GM19239 (cell line): ENCODE measurements around the gene DYNC1LI1.

Experiments used
- DNase-seq: peaks from one replicate; pipeline ENCODE4 v3.0.0; 2011; ENCODE audit warnings: low spot score; ENCODE audit not compliant: insufficient read length
- FAIRE-seq: peaks from 2 replicates; lab custom pipeline; 2011; peaks lifted over from hg19 to GRCh38; lab: Jason Lieb, UNC

Gene DYNC1LI1

DNA sequence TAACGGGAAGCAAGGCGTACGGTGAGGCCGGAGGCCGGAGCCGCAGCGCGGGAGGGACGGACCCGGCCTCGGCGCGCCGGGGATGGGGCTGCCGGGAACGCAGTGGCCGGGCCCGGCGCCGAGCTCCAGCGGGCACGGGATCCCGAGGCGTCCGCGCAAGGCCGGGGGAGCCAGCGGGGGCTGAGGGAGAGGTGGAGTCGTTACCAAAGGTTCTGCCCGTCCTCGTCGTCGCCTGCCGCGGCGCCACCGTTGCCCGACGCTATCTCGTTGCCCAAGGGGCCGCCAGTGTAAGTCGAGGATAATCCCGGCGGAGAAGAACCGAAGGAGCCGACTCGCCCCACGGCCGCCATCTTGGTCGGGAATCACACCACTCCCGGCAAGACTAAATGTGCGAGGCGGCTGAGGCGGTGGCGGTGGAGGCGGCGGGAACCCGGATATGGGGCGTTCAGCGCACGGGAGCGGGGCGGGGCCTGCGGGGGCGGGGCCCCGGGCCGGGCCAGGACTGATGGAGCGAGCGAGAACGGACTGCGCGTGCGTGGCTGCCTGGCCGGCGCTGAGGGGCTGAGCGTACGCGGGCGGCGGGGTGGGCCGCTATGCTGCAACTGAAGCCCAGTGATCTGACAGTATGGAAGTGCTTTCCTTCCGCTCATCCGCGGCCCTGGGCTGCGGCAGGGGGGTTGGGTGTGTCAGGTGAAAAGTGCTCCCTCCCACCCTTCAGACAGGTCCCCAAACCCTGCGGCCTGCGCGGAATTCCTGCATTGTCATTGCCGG, at the start of gene DYNC1LI1:
DYNC1LI1 (minus strand) TSS at position 438 of the 771 bp plus-strand sequence; CDS start at position 350, 88 bp downstream.
- FAIRE-seq (peak; percentile 97), DNase-seq (peak; percentile 83)

DNA sequence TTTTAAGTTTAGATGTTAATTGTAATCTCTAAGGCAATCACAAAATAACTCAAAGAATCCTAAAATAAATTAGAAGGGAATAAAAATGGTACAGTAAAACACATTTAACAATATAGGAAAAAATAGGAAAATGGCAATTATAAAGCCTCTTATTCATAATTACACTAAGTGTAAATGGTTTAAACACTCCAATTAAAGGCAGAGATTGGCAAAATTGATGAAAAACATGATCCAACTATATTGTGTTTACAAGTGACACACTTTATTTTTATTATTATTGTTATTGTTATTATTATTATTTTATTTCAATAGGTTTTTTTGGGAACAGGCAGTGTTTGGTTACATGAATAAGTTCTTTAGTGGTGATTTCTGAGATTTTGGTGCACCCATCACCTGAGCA, 48.7 kb upstream of the DYNC1LI1 start:
- DNase-seq (no peak), FAIRE-seq (no peak)

GRCh38 chr3:32616267-32616962, 45.8 kb upstream of the DYNC1LI1 start:
- no peak for FAIRE-seq

GRCh38 chr3:32614956-32615355, 44.3 kb upstream of the DYNC1LI1 start:
- DNase-seq (no peak), FAIRE-seq (no peak)

More at GRCh38 chr3:32616267-32616962, 45.8 kb upstream of the DYNC1LI1 start:
- no peak for DNase-seq

DNA sequence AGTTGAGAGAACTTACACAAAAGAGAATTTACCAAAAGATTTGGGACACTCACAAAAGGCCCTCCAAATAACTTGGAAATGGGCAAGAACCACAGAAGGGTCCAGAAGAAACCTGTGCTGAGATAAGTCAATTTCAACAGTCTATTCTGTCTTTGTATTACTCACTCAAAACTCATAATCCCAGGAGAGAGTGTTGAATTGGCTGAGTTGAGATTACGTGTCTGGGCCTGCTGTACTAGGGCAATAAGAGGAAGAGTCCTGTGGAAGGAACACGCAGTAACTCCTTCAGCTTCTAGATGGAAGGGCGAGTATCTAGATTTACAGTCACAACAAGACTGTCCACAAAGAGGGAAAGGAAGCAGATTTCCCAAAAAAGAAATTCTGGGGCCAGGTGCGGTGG, 42.5 kb upstream of the DYNC1LI1 start:
- no peak for FAIRE-seq
- DNase-seq: no peak

DNA sequence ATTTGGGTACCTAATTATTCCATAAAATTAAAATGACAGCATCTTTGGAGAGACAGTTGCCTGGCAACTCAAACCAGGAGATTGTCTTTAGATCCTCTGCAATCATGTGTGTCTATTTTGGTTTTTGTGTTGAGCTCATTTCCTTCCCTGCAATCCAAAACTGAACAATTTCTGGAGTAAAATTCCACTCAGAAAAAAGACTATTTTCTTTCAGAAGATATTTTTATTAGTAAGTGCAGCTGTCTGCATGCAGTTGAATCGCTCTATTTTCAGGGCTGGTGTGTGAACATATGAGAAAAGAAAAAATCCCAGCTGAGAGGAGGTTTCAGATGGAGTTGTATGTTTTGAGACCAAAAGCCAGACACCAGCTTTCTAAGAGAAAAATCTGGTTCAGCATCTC, 41.9 kb upstream of the DYNC1LI1 start:
- DNase-seq (no peak), FAIRE-seq (no peak)

DNA sequence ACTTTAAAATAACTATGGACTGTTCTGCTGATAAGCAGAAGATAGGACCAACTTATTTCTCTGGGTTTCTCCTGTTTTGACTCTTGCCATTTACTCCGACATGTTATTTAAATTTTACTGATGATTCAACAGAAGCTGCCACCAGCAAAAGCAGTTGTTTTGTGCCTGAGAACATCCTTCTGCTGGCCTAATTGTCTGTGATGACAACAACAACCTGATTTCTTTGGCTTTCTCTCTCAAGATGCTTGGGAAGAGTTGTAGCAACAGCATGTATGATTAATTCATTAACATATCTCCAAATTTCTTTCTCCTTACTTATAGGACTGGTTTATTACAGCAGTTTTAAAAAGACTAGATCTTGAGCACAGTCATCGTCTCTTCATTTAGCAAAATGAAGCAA, 36.9 kb upstream of the DYNC1LI1 start:
- FAIRE-seq (no peak), DNase-seq (no peak)

GRCh38 chr3:32606960-32607359, 36.3 kb upstream of the DYNC1LI1 start:
- DNase-seq (no peak), FAIRE-seq (no peak)

DNA sequence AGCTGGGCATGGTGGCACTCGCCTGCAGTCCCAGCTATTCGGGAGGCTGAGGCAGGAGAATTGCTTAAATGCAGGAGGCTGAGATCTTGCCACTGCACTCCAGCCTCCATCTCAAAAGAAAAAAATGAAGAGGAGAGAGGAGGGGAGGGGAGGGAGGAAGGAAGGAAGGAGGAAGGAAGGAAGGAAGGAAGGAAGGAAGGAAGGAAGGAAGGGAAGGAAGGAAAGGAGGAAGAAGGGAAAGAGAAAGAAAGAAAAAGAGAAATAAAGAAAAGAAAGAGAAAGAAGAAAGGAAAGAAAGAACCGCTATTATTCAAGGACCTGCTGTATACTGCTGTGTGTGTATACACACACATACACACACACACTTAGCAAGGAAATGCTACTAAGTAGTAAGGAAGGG, 35.6 kb upstream of the DYNC1LI1 start:
- DNase-seq: no peak
- no peak for FAIRE-seq

DNA sequence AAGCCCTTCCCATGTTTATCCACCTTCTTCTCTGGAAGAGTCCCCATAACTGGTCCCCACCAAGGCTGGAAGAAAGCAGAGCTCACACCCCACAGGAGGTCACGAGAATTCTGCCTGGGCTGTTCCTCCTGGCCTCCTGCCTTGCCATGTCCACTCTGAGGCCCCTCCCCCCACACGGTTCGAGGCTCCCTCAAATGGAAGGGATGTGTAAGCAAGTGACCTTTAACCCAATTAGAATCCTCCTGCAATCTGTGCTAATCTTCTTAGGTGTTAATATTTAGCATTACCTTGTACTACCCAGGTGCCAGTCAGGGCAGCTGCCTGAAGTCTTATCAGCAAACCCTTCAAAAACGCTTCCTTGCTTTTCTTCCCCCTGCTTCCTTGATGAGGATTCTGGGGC, 32.4 kb upstream of the DYNC1LI1 start:
- no peak for DNase-seq
- FAIRE-seq: no peak

DNA sequence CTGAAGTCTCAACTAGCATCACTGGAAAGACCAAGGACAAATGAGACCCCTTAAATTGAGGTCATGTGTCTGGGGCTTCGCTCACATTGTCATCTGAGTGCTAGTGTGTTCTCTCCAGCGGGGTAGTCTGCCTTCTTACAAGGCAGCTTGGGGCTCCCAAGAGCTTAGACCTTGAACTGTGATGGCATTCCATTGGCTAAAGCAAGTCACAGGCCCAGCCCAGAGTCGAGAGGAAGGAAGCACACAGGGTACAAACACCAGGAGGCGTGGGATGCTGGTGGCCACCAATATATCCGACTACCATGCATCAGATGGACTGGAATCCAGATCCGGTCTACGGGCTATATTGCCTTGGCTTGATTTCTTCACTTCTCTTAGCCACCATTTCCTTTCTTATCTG, 31.5 kb upstream of the DYNC1LI1 start:
- FAIRE-seq (no peak), DNase-seq (no peak)

GRCh38 chr3:32601722-32602121, 31.1 kb upstream of the DYNC1LI1 start:
- DNase-seq (no peak), FAIRE-seq (no peak)

DNA sequence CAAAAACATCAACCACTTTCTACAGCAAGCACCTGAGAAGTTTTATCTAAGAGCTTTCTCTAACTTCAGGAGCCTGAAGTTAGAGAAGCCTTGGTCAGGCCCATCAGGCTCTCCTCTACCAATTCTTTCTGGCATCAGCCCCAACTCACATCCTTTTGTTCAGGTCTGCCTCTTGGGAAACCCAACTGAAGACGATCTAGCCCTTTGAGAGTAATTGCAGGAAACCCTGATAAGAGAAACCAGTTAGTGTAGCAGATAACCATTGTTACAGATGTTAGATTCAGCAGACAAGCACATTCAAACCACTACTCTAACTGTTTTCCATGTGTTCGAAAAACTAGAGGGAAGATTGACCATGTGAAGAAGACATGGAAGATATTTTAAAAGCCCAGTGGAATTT, 27.0 kb upstream of the DYNC1LI1 start:
- DNase-seq (no peak), FAIRE-seq (no peak)

DNA sequence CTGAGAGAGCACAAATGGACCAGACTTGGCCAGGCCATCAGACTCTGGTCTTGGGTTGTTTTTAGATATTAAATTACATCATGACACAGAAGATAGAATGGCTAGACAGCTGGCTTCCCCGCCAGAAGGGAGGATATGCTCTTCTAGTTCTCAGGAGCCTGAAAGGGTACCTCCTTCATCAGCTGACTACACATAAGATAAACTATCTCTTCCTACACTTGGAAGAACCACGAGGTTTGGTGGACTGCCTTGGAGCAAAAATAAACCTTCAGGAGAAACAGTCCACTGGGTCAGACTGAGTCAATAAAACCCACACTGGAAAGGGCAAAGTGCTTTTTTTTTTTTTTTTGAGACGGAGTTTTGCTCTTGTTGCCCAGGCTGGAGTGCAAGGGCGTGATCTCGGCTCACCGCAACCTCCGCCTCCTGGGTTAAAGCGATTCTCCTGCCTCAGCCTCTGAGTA, 26.3 kb upstream of the DYNC1LI1 start:
- FAIRE-seq (no peak), DNase-seq (no peak)

GRCh38 chr3:32596282-32596908, 25.7 kb upstream of the DYNC1LI1 start:
- DNase-seq: no peak
- no peak for FAIRE-seq

GRCh38 chr3:32595323-32595722, 24.7 kb upstream of the DYNC1LI1 start:
- FAIRE-seq: no peak
- no peak for DNase-seq

DNA sequence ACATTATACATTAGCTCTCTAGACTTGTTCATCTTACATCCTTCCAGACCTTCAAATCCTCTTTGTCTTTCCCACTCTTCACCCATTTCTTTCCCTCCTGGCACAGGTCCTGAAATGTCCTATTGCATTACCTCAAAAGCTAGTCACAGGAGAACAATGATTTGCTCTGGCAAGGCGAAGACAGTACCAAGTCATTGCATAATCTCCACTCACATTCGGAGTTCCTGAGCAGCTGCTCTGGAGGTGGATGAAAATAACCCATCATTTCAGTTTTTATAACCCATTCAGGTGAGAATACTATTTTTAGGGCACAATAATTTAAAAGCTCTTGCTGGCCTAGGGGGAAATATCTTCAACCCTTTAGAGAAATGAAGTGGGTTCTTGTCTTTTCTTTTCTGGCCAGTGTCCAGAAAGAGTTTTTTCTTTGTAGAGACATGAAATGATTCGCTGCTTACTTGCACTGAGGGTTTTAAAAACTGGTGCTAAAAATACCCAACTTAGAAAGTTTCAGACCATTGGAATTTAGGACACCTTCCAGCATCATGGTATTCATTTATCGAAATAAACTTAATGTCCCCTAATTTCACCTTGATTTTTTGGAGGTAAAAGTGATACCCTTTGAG, 23.4 kb upstream of the DYNC1LI1 start:
- FAIRE-seq (no peak), DNase-seq (no peak)

- FAIRE-seq (no peak), DNase-seq (no peak)
Observed at GRCh38 chr3:32592696-32593353, 22.2 kb upstream of the DYNC1LI1 start.

DNA sequence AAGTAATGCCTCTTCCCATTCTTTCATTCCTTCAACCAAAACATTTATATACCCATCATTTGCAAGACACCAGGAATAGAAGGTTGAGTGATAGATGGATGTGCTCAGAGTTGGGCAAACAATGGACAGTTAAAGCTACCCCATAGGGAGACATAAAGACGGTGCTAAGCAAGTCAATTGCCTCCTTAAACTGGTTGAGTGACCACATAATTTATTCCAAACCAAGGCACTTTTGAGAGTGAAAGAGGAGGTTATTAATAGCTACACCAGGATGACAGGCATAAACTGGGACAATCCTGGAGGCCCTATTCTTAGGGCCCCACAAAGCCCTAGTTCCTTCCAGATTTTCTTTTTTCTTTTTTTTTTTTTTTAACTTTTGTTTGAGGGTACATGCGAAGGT, 21.4 kb upstream of the DYNC1LI1 start:
- FAIRE-seq: no peak
- DNase-seq: no peak

DNA sequence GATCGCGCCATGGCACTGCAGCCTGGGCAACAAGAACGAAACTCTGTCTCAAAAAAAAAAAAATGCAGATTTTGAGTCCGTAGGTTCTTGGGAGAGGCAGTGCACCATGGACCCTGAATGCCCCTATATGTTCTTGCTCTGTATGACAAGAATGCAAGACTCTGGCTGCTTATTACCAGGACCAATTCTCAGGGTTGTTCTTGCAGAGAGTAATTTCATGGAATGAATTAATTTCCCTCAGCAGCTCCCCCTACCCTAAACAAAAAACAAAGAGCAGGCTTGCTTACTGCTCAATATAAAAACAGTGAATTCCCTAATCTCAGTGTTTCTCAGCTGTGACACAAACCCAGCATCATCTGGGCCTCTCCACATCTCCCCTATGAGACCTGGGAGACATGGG, 20.5 kb upstream of the DYNC1LI1 start:
- DNase-seq (no peak), FAIRE-seq (no peak)
